HepG2 (cell line): ENCODE data around the gene PDE4C. TPM values are rescaled to one million over a fixed set of nuclear protein-coding genes. Genes with fewer than 3 reads are reported as not detected.

Source experiments
- ATAC-seq: fragments of 200-7000 bp; cut with Tn5 transposase; 3 replicates; pipeline ENCODE4 v1.9.1; 2020; ENCODE audit warnings: mild to moderate bottlenecking, moderate library complexity
- BruUV-seq: library from RNA; stranded (reverse); fragments of 400-500 nt; replicated peaks from 2 replicates; lab custom pipeline; 2021; lab: Mats Ljungman, UMichigan
- CTCF ChIA-PET: fragments of 300-600 bp; formaldehyde crosslinking; extraction: SDS; loops from one replicate; lab custom pipeline; 2021; ENCODE audit warnings: low total read pairs, inconsistent platforms, low intra/inter-chr PET ratio; lab: Yijun Ruan, JAX
- POLR2A ChIA-PET: fragments of 350-600 bp; sonication (Branson Sonifier 250); formaldehyde crosslinking; loops from one replicate; lab custom pipeline; 2020; ENCODE audit warnings: antibody characterized with exemption, inconsistent platforms; lab: Yijun Ruan, JAX
- DNase-seq: peaks from one replicate; pipeline ENCODE4 v3.0.0-alpha.2; 2015; ENCODE audit warnings: low spot score
- FAIRE-seq: peaks from 3 replicates; lab custom pipeline; 2011; peaks lifted over from hg19 to GRCh38; lab: Jason Lieb, UNC
- H2AFZ ChIP-seq: one replicate; pipeline ENCODE4 v1.6.1; 2011; ENCODE audit warnings: low read length, inconsistent platforms
- H3K27ac ChIP-seq: fragments of 300-600 bp; 3 replicates; pipeline ENCODE4 v1.8.0; 2011; ENCODE audit warnings: mixed run types, mild to moderate bottlenecking, mixed read lengths, low read length, inconsistent platforms; ENCODE audit not compliant: insufficient read depth; ENCODE audit errors: extremely low read length
- H3K27me3 ChIP-seq, 2 experiments: fragments of 200-600 bp in 1 of 2; 2 replicates in 1 of 2; 3 replicates in 1 of 2; pipeline versions ENCODE4 v1.6.0 to v1.8.0; 2011; ENCODE audit warnings: low read length in 2 of 2, mild to moderate bottlenecking in 2 of 2, moderate library complexity in 2 of 2, inconsistent platforms in 1 of 2; ENCODE audit not compliant: insufficient read depth in 2 of 2, control insufficient read depth in 1 of 2
- H3K36me3 ChIP-seq, 2 experiments: fragments of 200-600 bp in 1 of 2; replicated peaks in 1 of 2; 2 replicates in 1 of 2; 3 replicates in 1 of 2; pipeline versions ENCODE4 v1.5.1 to v1.8.0; 2011; ENCODE audit warnings: low read length in 2 of 2, inconsistent platforms in 1 of 2; ENCODE audit not compliant: insufficient read depth in 2 of 2, control insufficient read depth in 1 of 2
- H3K4me1 ChIP-seq: 2 replicates; pipeline ENCODE4 v1.5.1; 2012; ENCODE audit warnings: low read length, inconsistent platforms; ENCODE audit not compliant: insufficient read depth
- H3K4me2 ChIP-seq: 2 replicates; pipeline ENCODE4 v1.6.0; 2011; ENCODE audit warnings: low read depth, low read length, inconsistent platforms
- H3K4me3 ChIP-seq, 3 experiments: fragments of 200-600 bp in 1 of 3; sonication (generic), shearing (Covaris generic) in 1 of 3; replicated peaks in 1 of 3; 2 replicates each; pipeline ENCODE4 v1.5.1; 2011 to 2016; ENCODE audit warnings: low read length in 3 of 3, inconsistent platforms in 2 of 3, low read depth in 2 of 3, mild to moderate bottlenecking in 2 of 3, control low read depth in 1 of 3, mixed read lengths in 1 of 3; ENCODE audit not compliant: insufficient read depth in 1 of 3
- H3K79me2 ChIP-seq: one replicate; pipeline ENCODE4 v1.6.1; 2011; ENCODE audit warnings: low read length, inconsistent platforms; ENCODE audit not compliant: insufficient read depth
- H3K9ac ChIP-seq: 2 replicates; pipeline ENCODE4 v1.6.0; 2011; ENCODE audit warnings: mild to moderate bottlenecking, low read depth, low read length, inconsistent platforms; ENCODE audit not compliant: insufficient read depth
- H3K9me3 ChIP-seq: 2 replicates; pipeline ENCODE4 v1.5.1; 2012; ENCODE audit warnings: mild to moderate bottlenecking, low read length
- H4K20me1 ChIP-seq: 2 replicates; pipeline ENCODE4 v1.6.0; 2011; ENCODE audit warnings: inconsistent platforms, mild to moderate bottlenecking, low read length, moderate library complexity; ENCODE audit not compliant: insufficient read depth
- ADNP ChIP-seq: sonication (generic); formaldehyde crosslinking; IDR thresholded peaks from 2 replicates; pipeline ENCODE4 v1.4.0; 2020; ENCODE audit warnings: missing genetic modification reagents
- BRCA1 ChIP-seq: sonication (generic); formaldehyde crosslinking; IDR thresholded peaks from 2 replicates; pipeline ENCODE4 v1.4.0; 2020; ENCODE audit warnings: missing genetic modification reagents
- MAFK ChIP-seq, 2 experiments: IDR thresholded peaks in 1 of 2; conservative IDR thresholded peaks in 1 of 2; 2 replicates each; pipeline ENCODE4 v1.6.1; 2011; ENCODE audit warnings: improper control_type of control experiment in 2 of 2, low read length in 2 of 2
- NFKB2 ChIP-seq: sonication (generic); formaldehyde crosslinking; IDR thresholded peaks from 2 replicates; pipeline ENCODE4 v1.4.0; 2020; ENCODE audit warnings: missing genetic modification reagents, borderline replicate concordance
- RFXAP ChIP-seq: sonication (generic); formaldehyde crosslinking; IDR thresholded peaks from 2 replicates; pipeline ENCODE4 v1.4.0; 2020; ENCODE audit warnings: missing genetic modification reagents, borderline replicate concordance
- RXRA ChIP-seq: sonication (generic); formaldehyde crosslinking; IDR thresholded peaks from 2 replicates; pipeline ENCODE4 v1.5.1; 2020; ENCODE audit warnings: missing genetic modification reagents
- SOX13 ChIP-seq, 3 experiments: fragments of 450-650 bp in 1 of 3; sonication (generic) in 1 of 3; formaldehyde crosslinking in 1 of 3; IDR thresholded peaks in 2 of 3; conservative IDR thresholded peaks in 1 of 3; 2 replicates each; pipeline versions ENCODE4 v1.5.0 to v1.6.1; 2016 to 2020; ENCODE audit warnings: antibody characterized with exemption in 1 of 3, mild to moderate bottlenecking in 1 of 3, missing compliant biosample characterization in 1 of 3, missing genetic modification reagents in 1 of 3, moderate library complexity in 1 of 3
- STAT5B ChIP-seq: sonication (generic); formaldehyde crosslinking; IDR thresholded peaks from 2 replicates; pipeline ENCODE4 v1.4.0; 2020; ENCODE audit warnings: missing genetic modification reagents
- TOE1 ChIP-seq: sonication (generic); formaldehyde crosslinking; IDR thresholded peaks from 2 replicates; pipeline ENCODE4 v1.4.0; 2020; ENCODE audit warnings: mild to moderate bottlenecking, missing genetic modification reagents
- WIZ ChIP-seq: sonication (generic); formaldehyde crosslinking; IDR thresholded peaks from 2 replicates; pipeline ENCODE4 v1.5.1; 2020; ENCODE audit warnings: mild to moderate bottlenecking, missing genetic modification reagents
- ZFAT ChIP-seq: sonication (generic); formaldehyde crosslinking; conservative IDR thresholded peaks from 2 replicates; pipeline ENCODE4 v1.8.1; 2023; ENCODE audit warnings: missing genetic modification reagents, inconsistent platforms
- ZMYM2 ChIP-seq: sonication (generic); formaldehyde crosslinking; IDR thresholded peaks from 2 replicates; pipeline ENCODE4 v1.8.0; 2022; ENCODE audit warnings: mild to moderate bottlenecking, missing genetic modification reagents
- ZNF121 ChIP-seq: sonication (generic); formaldehyde crosslinking; IDR thresholded peaks from 2 replicates; pipeline ENCODE4 v1.5.0; 2020; ENCODE audit warnings: mild to moderate bottlenecking, missing genetic modification reagents
- ZNF33A ChIP-seq: sonication (generic); formaldehyde crosslinking; IDR thresholded peaks from 2 replicates; pipeline ENCODE4 v1.5.1; 2020; ENCODE audit warnings: missing genetic modification reagents, mild to moderate bottlenecking, moderate library complexity, borderline replicate concordance
- WGBS: methylation state at CpG from one replicate; pipeline ENCODE4 v1.1.6; 2017; ENCODE audit warnings: low lambda C conversion rate; 5-methylcytosine and 5-hydroxymethylcytosine counted together
- in situ Hi-C: cut with HindIII; loops from 2 replicates; pipeline ENCODE4 v1.10.0; 2017; ENCODE audit warnings: low pct_unique_long_range_greater_than_20kb; ENCODE audit not compliant: extremely low pct_ligation_motif_present
- intact Hi-C: fragments of 100-400 bp; cut with micrococcal nuclease; formaldehyde crosslinking; loops from one replicate; pipeline ENCODE4 v1.10.0; 2022; ENCODE audit not compliant: unreplicated experiment
- polyA plus RNA-seq, 8 experiments: library from polyadenylated mRNA; depleted of rRNA in 3 of 8; stranded (reverse) in 7 of 8; unstranded in 1 of 8; fragments of >200 nt; fragmentation: Illumina TruSeq in 4 of 8; extraction: Trizol in 4 of 8; gene quantifications; 2 replicates each; pipeline versions ENCODE4 v1.2.1 to v1.2.3, GENCODE V29; 2011 to 2016; ENCODE audit warnings: low read depth in 4 of 8, missing spikeins in 1 of 8, mixed read lengths in 1 of 8; ENCODE audit not compliant: insufficient read depth in 1 of 8
- total RNA-seq, 5 experiments: library from RNA; depleted of rRNA; stranded (reverse); fragments of >200 nt; fragmentation: Illumina TruSeq; extraction: Trizol; gene quantifications; 2 replicates each; pipeline ENCODE4 v1.2.3, GENCODE V29; 2016; ENCODE audit warnings: low read depth in 1 of 5
- TF ChIP-seq, protein P1 (sequence below): sonication (generic); formaldehyde crosslinking; IDR thresholded peaks from 2 replicates; pipeline ENCODE4 v1.8.1; 2022; ENCODE audit warnings: low read depth, mild to moderate bottlenecking, missing genetic modification reagents
- TF ChIP-seq, protein P2 (sequence below): sonication (generic); formaldehyde crosslinking; IDR thresholded peaks from 2 replicates; pipeline ENCODE4 v1.8.0; 2023; ENCODE audit warnings: mild to moderate bottlenecking, missing genetic modification reagents

The PDE4C gene
- total and polyA plus RNA-seq, 2 of the 13 experiments (the other 11 are each of a cell fraction or from before 2014, with no cell fraction given): 1.4 to 14.0 TPM

DNA sequence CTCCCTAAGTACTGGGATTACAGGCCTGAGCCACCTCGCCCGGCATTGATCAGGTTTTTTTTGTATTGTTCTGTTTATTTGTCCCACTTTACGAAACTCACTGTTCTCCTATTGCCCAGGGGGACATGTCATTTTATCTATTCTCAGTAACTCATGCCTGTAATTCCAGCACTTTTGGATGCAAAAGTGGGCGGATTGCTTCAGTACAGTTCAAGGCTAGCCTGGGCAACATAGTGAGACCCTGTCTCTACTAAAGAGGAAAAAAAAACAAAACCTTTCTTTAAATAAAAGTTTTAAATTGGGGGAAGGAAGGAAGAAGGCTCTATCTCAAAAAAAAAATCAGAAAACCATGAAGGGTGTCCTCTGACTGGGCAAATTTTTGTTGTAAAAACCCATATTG is 36.0 kb downstream of the PDE4C start:
- Histone ChIP-seq H3K4me2 (peak overlapping the region; percentile 66), H3K9ac (no peak overlapping the region), H3K27me3 (no peaks in the 10 kb centered on the region; a peak in 1 of 5 replicates), H3K79me2 (peaks cover 7% of the 10 kb centered on the region), H3K4me1 (peaks cover 45% of the 10 kb centered on the region), H3K4me3 (peak overlapping the region in 2 of 3 experiments; percentile 8 to 54; a peak in 3 of 6 replicates), H2AFZ (no peak overlapping the region), H3K27ac (no peak overlapping the region), H3K36me3 (no peaks in the 10 kb centered on the region; a peak in 1 of 5 replicates), H3K9me3 (no peaks in the 10 kb centered on the region), H4K20me1 (no peaks in the 10 kb centered on the region)
- WGBS: 16% methylated on average over 4 of the region's 4 CpGs
- ChIA-PET CTCF (no interaction called here), POLR2A (interaction anchor here (0.7 to 1.4 kb wide), 2 partner anchors 34 to 194 kb away, joined by 3 read pairs; no protein-coding TSS in a partner anchor)
- intact Hi-C loops: no loop called here
- ATAC-seq: no peak
- TF ChIP-seq ADNP (CRISPR knock-in tag) (no peak), ZNF121 (CRISPR knock-in tag) (peak; percentile 93), RFXAP (CRISPR knock-in tag) (no peak), ZMYM2 (CRISPR knock-in tag) (0 out of 2 replicates have a peak, but pooled peaks have one; percentile 6)
- no TSS peak for BruUV-seq
- in situ Hi-C loops: no loop called here
- no peak for DNase-seq
- FAIRE-seq: no peak

DNA sequence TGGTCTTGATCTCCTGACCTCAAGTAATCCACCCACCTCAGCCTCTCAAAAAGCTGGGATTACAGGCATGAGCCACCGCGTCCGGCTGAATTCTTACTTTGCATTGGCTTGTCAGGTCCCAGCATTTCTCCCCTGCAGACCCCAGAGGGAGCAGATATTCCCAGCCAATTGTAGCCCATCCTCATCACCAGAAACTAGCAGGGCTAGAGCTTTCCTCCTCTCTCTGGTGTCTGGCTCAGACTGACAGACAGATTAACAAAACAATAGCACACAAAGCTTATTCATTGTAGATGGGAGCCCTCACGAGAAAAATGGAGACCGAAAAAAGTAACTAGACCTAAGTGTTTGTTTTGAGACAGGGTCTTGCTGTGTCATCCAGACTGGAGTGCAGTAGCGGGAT is 40.7 kb downstream of the PDE4C start:
- ChIA-PET POLR2A (interaction anchor here (0.6 to 1.0 kb wide), 3 partner anchors 18 to 334 kb away, joined by 3 read pairs; partner anchors contain the start of gene PIK3R2), CTCF (no interaction called here)
- in situ Hi-C loops: no loop called here
- WGBS: 35% methylated on average over 6 of the region's 6 CpGs
- H3K4me2 ChIP-seq: no peak overlapping the region
- intact Hi-C loops: no loop called here
- H3K27me3 ChIP-seq: no peaks in the 10 kb centered on the region
- no peaks in the 10 kb centered on the region for H4K20me1 ChIP-seq
- no peaks in the 10 kb centered on the region for H3K79me2 ChIP-seq
- H3K9ac ChIP-seq: no peak overlapping the region
- no peak overlapping the region for H3K27ac ChIP-seq
- peak; percentile 33; the same call in 1 of the 3 replicates for ATAC-seq
- H2AFZ ChIP-seq: no peak overlapping the region
- DNase-seq: no peak
- BruUV-seq: no TSS peak
- peaks cover 28% of the 10 kb centered on the region for H3K4me1 ChIP-seq
- H3K36me3 ChIP-seq: no peaks in the 10 kb centered on the region
- H3K4me3 ChIP-seq: no peak overlapping the region
- no peak for FAIRE-seq
- no peaks in the 10 kb centered on the region for H3K9me3 ChIP-seq
- TF ChIP-seq TOE1 (CRISPR knock-in tag) (no peak), WIZ (CRISPR knock-in tag) (no peak), MAFK (conservative IDR thresholded peaks at IDR 0.05 in 1 of 2, IDR thresholded peaks at IDR 0.05 in 1 of 2; ENCODE audit: low read length in 2 of 2) (no peak), SOX13 (IDR thresholded peaks at IDR 0.05) (no peak), SOX13 (CRISPR knock-in tag; conservative IDR thresholded peaks at IDR 0.05 in 1 of 2, IDR thresholded peaks at IDR 0.05 in 1 of 2) (no peak), RXRA (CRISPR knock-in tag) (no peak), STAT5B (no peak), NFKB2 (CRISPR knock-in tag) (no peak), ZFAT (CRISPR knock-in tag) (no peak), BRCA1 (CRISPR knock-in tag) (no peak), ZNF33A (CRISPR knock-in tag) (no peak)
- TF ChIP-seq, protein P1, sequence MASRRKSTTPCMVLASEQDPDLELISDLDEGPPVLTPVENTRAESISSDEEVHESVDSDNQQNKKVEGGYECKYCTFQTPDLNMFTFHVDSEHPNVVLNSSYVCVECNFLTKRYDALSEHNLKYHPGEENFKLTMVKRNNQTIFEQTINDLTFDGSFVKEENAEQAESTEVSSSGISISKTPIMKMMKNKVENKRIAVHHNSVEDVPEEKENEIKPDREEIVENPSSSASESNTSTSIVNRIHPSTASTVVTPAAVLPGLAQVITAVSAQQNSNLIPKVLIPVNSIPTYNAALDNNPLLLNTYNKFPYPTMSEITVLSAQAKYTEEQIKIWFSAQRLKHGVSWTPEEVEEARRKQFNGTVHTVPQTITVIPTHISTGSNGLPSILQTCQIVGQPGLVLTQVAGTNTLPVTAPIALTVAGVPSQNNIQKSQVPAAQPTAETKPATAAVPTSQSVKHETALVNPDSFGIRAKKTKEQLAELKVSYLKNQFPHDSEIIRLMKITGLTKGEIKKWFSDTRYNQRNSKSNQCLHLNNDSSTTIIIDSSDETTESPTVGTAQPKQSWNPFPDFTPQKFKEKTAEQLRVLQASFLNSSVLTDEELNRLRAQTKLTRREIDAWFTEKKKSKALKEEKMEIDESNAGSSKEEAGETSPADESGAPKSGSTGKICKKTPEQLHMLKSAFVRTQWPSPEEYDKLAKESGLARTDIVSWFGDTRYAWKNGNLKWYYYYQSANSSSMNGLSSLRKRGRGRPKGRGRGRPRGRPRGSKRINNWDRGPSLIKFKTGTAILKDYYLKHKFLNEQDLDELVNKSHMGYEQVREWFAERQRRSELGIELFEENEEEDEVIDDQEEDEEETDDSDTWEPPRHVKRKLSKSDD (CRISPR knock-in tag): no peak
- TF ChIP-seq, protein P2, sequence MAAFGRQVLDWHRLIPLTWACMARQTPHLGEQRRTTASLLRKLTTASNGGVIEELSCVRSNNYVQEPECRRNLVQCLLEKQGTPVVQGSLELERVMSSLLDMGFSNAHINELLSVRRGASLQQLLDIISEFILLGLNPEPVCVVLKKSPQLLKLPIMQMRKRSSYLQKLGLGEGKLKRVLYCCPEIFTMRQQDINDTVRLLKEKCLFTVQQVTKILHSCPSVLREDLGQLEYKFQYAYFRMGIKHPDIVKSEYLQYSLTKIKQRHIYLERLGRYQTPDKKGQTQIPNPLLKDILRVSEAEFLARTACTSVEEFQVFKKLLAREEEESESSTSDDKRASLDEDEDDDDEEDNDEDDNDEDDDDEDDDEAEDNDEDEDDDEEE (CRISPR knock-in tag): no peak
